ENCODE measurements around the gene TM4SF18.

GRCh38 chr3:149299938-149300801 lies 33.3 kb downstream of the TM4SF18 start:
- TF ChIP-seq POLR2A (IDR thresholded peaks at IDR 0.05) (no peak), CTCF (IDR thresholded peaks at IDR 0.05 in 4 of 5, conservative IDR thresholded peaks at IDR 0.05 in 1 of 5) (no peak)

Data from gastrocnemius medialis (tissue), 4 donors.